Measurements from ENCODE around the gene VCP.

VCP gene

DNA sequence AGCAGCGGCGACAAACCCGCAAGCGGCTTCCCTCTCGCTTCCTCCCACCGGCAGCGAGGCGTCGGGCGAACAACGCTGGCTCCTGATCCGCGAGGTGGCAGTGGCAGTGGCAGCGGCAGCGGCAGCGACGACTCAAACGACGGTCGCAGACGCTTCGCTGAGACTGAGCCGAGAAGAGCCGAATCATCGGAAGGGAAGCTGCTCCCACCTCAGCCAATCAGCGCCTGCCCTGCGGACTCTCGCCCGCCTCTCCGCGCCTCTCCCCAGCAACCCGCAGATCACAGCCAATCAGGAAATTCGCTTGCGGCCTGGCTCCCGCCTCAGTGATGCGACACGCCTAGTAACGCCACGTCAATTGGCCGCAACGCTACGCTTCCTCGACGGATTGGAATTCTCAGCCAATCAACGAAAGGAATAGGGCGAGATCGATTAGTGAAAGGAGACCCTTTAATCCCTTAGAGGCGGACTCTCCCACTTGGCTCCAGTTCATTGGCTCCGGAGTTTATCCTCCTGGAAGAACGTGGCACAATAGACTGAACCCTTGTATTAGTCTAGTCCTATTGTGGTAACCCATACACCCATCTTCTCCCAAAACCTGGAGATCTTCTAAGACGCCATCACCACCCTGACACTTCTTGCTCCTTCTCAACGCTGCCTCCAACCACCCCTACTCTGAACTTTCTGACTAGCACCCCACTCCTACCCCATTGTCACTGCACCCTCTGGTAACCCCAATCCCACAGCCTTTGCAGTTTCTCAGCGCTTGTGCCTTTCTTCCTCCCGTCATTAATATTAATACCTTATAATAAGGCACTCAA is at the start of gene VCP:
VCP (minus strand) TSS at position 165 of the 818 bp plus-strand sequence. CDS start 272 bp downstream, outside the sequence.
- no peaks in the 10 kb centered on the region for H3K27me3 Mint-ChIP-seq
- peak; percentile 89 to 92 for ATAC-seq (replicated peaks)
- H3K9me3 Mint-ChIP-seq = no peaks in the 10 kb centered on the region
- H3K27ac Mint-ChIP-seq = peak within 1 kb of the TSS; percentile 96
- H3K4me3 Mint-ChIP-seq = peak within 1 kb of the TSS; percentile 89 to 95
- peaks cover 44 to 59% of the 10 kb centered on the region in 2 donors for H3K36me3 Mint-ChIP-seq
- peaks cover 26 to 58% of the 10 kb centered on the region in 2 donors for H3K4me1 Mint-ChIP-seq
- DNase-seq = peak; percentile 98

GRCh38 chr9:35116898-35117551 is 44.6 kb upstream of the VCP start:
- H3K4me3 Mint-ChIP-seq = peak overlapping the region; percentile 93 to 96
- peaks cover 30 to 46% of the 10 kb centered on the region in 2 donors for H3K4me1 Mint-ChIP-seq
- H3K27me3 Mint-ChIP-seq = no peaks in the 10 kb centered on the region
- peak overlapping the region; percentile 86 for H3K27ac Mint-ChIP-seq
- no peaks in the 10 kb centered on the region for H3K9me3 Mint-ChIP-seq
- H3K36me3 Mint-ChIP-seq = peaks cover 0 to 5% of the 10 kb centered on the region in 2 donors
- DNase-seq (peak; percentile 80), ATAC-seq (replicated peaks) (peak; percentile 66 to 70)

DNA sequence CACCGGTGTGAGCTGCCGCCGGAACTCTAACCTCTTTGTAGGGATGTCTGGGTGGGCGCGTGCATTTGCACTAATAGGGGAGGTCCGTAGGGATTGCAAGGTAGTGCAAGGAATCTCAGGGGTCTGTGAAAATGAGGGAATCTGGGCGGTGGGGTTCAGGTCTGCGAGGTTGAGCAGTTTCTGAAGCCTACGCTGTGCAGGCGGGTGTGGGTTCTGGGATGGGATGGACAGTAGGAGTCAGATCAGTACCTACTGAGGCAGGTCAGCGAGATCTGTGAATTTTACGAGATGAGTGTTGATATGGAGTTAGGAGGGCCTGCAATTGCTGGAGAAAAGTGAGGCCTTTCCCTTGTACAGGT is 44.1 kb upstream of the VCP start:
- no peak for ATAC-seq (replicated peaks)
- peaks cover 32 to 51% of the 10 kb centered on the region in 2 donors for H3K4me1 Mint-ChIP-seq

DNA sequence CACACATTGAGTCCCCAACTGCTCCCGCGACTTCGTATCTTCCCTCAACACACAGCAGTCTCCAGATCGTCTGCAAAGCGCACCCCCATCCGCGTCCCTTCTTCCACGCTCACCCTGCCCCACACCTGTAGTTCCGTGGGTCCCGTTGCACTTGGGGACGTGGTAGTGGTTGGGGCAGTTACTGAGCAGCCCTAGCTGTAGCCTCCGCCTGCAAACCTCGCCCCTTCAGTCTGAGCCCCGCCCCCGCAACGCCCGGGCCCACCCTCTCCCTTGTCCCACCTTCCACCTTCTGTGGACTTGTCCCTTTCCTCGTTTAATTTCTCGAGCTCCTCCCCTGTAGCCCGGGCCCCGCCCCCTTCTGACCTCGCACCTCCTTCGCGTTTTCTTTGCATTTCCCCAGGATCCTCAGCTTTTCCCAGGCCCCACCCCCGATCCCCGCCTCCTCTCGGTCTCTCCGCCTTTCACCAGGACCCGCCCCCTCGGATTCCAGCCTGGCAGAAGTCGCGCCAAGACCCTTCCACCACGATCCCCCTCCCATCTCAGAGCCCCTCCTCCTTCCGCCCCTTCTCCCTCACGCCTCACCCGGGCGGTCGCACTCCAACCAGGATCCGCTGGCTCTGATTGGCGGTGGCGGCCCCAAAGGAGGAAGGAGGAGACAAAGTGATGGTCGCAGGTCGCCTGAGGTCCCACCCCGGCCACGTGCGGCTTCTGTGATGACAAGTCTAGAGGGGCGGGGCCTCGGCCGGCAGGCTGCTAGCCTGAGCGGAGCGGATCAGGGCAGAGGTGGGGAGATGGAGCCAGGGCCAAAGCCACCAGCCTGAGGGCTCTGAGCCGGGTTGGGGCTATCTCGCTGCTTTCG is 43.5 kb upstream of the VCP start, which contains the start of gene ATOSB:
ATOSB (minus strand) TSS at position 183 of the 859 bp plus-strand sequence. CDS start 7,588 bp downstream, outside the sequence.
- H3K27ac Mint-ChIP-seq = peak within 1 kb of the TSS; percentile 86
- DNase-seq (peak; percentile 92), ATAC-seq (replicated peaks) (peak; percentile 73 to 75)
- H3K4me1 Mint-ChIP-seq = peaks cover 34 to 57% of the 10 kb centered on the region in 2 donors
- peaks cover 0 to 5% of the 10 kb centered on the region in 2 donors for H3K36me3 Mint-ChIP-seq
- peak within 1 kb of the TSS; percentile 93 to 96 for H3K4me3 Mint-ChIP-seq
- H3K9me3 Mint-ChIP-seq = no peaks in the 10 kb centered on the region
- no peaks in the 10 kb centered on the region for H3K27me3 Mint-ChIP-seq

More for the DNA sequence above, 44.1 kb upstream of the VCP start:
- Mint-ChIP-seq H3K9me3 (no peaks in the 10 kb centered on the region), H3K27me3 (no peaks in the 10 kb centered on the region), H3K27ac (peak overlapping the region; percentile 86), H3K36me3 (peaks cover 0 to 5% of the 10 kb centered on the region in 2 donors), H3K4me3 (peak overlapping the region; percentile 93 to 96)
- no peak for DNase-seq

DNA sequence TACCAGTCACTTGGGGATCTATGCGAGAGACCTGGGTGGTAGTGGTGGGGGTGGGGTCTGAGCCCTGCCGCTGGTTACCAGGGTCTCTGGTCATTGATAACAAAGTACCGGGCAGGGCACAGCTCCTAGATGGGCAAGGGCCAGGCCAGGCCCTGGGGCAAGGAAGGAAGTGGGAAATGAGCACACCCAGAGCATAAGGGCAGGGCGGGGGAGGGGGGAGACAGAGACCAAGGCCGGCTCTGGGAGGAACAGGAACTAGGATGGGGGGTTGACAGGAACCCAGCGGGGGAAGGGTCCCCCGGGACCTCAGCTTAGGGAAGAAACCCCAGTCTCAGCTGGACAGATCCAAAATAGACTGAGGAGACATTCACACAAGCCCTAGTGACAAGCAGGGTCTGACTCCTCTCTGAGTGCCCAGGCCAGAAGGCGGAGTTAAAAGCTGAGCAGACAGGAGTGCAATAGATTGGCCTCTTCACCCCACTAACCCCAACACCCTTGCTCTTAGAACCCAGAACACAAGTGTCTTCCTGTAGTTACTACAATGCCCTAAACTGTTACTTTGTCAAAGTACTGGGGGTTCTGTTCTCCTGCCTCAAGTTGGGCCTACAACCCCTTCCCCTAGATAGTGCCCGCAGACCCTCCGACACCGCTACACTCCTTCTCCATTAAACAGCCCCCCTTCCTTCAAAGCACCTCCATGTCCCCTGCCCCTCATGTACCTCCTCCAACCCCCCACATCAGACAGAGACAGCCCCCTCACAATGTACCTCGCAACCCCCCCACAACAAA is 42.6 kb upstream of the VCP start:
- Mint-ChIP-seq H3K36me3 (peaks cover 0 to 5% of the 10 kb centered on the region in 2 donors), H3K4me3 (peak overlapping the region; percentile 93 to 96), H3K27me3 (no peaks in the 10 kb centered on the region), H3K4me1 (peaks cover 42 to 66% of the 10 kb centered on the region in 2 donors), H3K27ac (peak overlapping the region; percentile 86), H3K9me3 (no peaks in the 10 kb centered on the region)
- ATAC-seq (replicated peaks) (peak; percentile 4 to 18), DNase-seq (peak; percentile 58)

DNA sequence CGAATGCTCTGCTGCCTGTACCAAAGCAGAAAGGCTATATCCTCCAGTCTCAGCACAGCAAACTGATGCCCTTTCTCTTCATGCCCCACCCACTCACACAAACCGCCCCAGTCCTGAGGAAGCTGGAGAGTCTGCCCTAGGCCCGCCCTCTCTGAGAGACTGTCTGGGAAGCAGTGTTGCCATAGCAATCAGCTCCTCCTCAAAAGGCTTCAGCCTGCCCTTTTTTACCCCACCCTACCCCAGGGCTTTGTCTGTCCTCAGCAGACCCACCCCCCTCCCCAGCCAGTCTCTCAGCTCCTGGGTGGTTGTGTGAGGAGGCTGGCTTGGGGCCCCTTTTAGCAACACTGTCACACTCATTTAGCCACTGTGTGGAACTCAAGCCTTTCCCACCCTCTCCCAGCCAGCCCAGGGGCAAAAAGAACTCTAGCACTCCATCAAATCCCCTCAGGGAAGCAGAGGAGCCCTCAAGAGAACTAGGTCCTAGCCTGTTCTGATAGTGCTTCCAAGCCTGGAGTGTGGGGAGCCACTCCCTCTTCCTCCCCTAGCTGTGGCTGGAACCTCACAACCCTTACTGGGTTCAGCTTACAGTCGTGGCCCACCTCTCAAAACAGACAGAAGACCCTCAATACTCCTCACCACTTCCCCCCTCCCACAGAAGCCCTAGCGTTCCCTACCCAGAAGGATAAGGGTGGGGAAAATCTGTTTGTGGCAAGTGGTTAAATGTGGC is 41.9 kb upstream of the VCP start:
- Mint-ChIP-seq H3K4me3 (peak overlapping the region; percentile 93 to 96), H3K27ac (peak overlapping the region; percentile 86), H3K9me3 (no peaks in the 10 kb centered on the region), H3K27me3 (no peaks in the 10 kb centered on the region), H3K4me1 (peaks cover 45 to 73% of the 10 kb centered on the region in 2 donors), H3K36me3 (peaks cover 0 to 5% of the 10 kb centered on the region in 2 donors)
- DNase-seq = peak; percentile 74
- peak; percentile 28 to 29 for ATAC-seq (replicated peaks)

GRCh38 chr9:35112257-35113020 is 40.0 kb upstream of the VCP start:
- Mint-ChIP-seq H3K4me1 (peaks cover 45 to 77% of the 10 kb centered on the region in 2 donors), H3K4me3 (peak overlapping the region; percentile 84 to 86), H3K9me3 (no peaks in the 10 kb centered on the region), H3K27ac (peak overlapping the region; percentile 92), H3K27me3 (no peaks in the 10 kb centered on the region), H3K36me3 (peaks cover 1 to 10% of the 10 kb centered on the region in 2 donors)
- DNase-seq (no peak), ATAC-seq (replicated peaks) (no peak)

DNA sequence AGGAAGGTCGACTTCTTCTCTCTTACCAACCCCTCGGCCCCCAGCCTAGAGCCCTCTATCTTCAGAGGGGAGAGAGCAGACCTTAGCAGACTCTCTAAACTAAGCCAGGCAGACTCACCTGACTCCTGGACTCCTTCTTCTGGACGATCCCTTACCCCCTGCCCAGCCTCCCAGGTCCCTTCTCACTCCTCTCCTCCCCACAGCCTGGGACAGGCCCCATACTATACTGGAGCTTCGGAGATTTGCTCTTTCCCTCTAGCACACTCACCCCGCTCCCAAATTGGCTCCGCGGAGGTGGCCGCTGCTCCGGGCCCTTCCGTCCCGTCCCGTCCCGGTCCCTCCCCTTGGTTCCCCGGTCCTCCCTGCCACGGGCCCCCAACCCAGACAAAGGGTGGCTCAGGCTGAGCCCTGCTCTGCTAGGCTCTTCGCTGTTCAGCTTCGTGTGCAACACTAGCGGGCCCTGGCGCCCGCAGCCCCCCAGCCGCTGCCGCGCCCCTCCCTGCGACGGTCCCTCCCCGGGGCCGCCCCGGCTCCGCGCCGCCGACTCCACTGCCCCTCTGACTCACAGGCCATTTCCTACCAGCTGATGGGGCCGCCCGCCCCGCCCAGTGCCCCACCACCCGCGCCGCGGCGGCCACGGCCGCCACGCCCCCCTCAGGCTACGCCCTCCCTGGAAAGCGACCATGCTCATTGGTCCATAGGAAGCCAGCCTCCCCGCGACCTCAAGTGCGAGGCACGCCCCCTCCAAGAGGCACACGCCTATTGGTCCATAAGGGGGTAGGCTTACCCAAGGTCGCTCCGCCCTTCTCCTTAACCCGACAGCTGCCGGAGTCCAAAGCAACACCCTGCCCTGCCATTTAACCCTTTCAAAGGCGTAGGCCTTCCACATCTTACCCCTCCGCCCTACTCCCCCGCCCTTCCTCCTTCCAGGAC is 38.8 kb upstream of the VCP start:
- H3K9me3 Mint-ChIP-seq = no peaks in the 10 kb centered on the region
- H3K27ac Mint-ChIP-seq = peak overlapping the region; percentile 92
- DNase-seq (peak; percentile 95), ATAC-seq (replicated peaks) (peak; percentile 69 to 80)
- peak overlapping the region; percentile 84 to 86 for H3K4me3 Mint-ChIP-seq
- H3K4me1 Mint-ChIP-seq = peaks cover 40 to 68% of the 10 kb centered on the region in 2 donors
- H3K27me3 Mint-ChIP-seq = no peaks in the 10 kb centered on the region
- peaks cover 6 to 15% of the 10 kb centered on the region in 2 donors for H3K36me3 Mint-ChIP-seq

DNA sequence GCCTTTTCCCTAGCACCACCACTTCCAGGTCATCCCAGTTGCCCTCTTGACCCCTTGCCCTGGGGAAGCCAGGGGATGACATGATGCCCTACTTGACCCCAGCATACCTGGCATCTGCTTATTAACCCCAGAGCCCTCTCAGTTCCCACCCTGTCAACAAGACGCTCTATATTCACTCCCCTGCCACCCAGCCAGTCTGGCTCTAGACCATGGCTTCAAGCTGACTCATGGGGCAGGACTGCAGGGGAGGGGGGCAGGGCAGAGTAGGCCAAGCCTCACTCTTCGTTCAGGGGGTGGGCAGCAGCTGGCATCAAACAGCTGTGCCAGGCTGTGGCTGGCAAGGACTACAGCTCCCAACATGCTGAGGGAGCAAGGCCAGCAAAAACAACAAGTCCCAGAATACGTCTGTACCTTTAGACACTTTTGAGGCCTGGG is 37.9 kb upstream of the VCP start:
- ATAC-seq (replicated peaks) (no peak), DNase-seq (no peak)
- Mint-ChIP-seq H3K27me3 (no peaks in the 10 kb centered on the region), H3K4me1 (peaks cover 34 to 59% of the 10 kb centered on the region in 2 donors), H3K9me3 (no peaks in the 10 kb centered on the region), H3K36me3 (peaks cover 14 to 24% of the 10 kb centered on the region in 2 donors), H3K4me3 (peak overlapping the region; percentile 84 to 86), H3K27ac (no peak overlapping the region)

- Mint-ChIP-seq H3K4me3 (no peak overlapping the region), H3K4me1 (peaks cover 26 to 50% of the 10 kb centered on the region in 2 donors), H3K36me3 (peaks cover 17 to 33% of the 10 kb centered on the region in 2 donors), H3K27me3 (no peaks in the 10 kb centered on the region), H3K27ac (no peak overlapping the region), H3K9me3 (no peaks in the 10 kb centered on the region)
- ATAC-seq (replicated peaks) (no peak), DNase-seq (no peak)
Measured at GRCh38 chr9:35108946-35109575, 36.6 kb upstream of the VCP start.

DNA sequence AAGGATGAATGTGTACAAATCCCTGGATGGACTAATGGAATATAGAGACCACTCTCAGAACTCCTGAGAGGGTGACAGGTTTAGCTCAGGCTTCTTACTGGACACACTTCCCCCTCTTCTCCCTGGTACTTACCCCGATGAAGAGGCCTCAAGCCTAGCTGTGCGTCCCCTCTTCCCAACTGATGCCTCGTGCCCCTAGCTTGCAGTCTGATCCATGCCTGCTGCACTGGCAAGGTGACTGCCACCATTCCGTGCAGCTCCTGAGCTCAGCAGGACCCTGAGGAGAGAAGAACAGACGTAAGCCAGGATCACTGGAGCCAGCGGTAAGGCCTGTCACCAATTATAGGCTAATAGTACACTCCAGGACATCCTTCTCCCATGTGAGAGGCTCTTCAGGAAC is 36.0 kb upstream of the VCP start:
- DNase-seq = no peak
- peaks cover 17 to 28% of the 10 kb centered on the region in 2 donors for H3K36me3 Mint-ChIP-seq
- H3K9me3 Mint-ChIP-seq = no peaks in the 10 kb centered on the region
- ATAC-seq (replicated peaks) = no peak
- no peaks in the 10 kb centered on the region for H3K27me3 Mint-ChIP-seq
- no peak overlapping the region for H3K27ac Mint-ChIP-seq
- no peak overlapping the region for H3K4me3 Mint-ChIP-seq
- H3K4me1 Mint-ChIP-seq = peaks cover 25 to 50% of the 10 kb centered on the region in 2 donors
